WTC11 (cell line): ENCODE data around the gene ADCY10. TPM values are rescaled to one million over a fixed set of nuclear protein-coding genes. Genes with fewer than 3 reads are reported as not detected.

Source experiments
- NFATC4 ChIP-seq: fragments of 250-450 bp; sonication (Bioruptor Pico); IDR thresholded peaks from 2 replicates; pipeline ENCODE4 v1.9.0; 2021; ENCODE audit warnings: mild to moderate bottlenecking
- total RNA-seq: library from RNA; stranded (reverse); gene quantifications from 3 replicates; pipeline ENCODE4 v1.2.3, GENCODE V29; 2021

The ADCY10 gene
- total RNA-seq, 1 experiment from 2014 or later = 0.07 TPM

DNA sequence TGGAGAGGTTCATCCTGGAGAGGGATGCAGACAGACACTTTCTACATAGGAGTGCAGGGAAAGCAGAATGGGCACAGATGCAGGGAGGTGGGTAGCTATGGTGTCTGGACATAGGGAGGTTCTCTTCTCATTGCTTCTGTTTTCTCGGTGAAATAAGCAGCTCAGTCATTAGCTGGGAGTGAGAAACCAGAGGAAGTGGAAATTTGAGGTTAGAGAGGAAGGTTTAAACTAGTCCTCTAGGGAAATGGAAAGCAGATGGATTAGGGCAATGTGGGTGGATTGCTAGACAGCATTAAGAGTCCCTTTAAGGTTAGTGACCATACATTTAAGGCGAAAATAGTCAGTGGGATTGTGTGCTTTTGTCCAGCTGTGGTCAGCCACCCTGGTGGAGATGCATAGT lies 152.5 kb downstream of the ADCY10 start (continued):
- no peak for TF ChIP-seq NFATC4 (CRISPR knock-in tag)

Other genes with a start within 250 kb of the ADCY10 start
- gene MPZL1, start 192.2 kb downstream of the ADCY10 start, total RNA-seq = 71.7 to 74.1 TPM (median 72.3 TPM) in 3 replicates
- gene DCAF6, start 22.5 kb upstream of the ADCY10 start, total RNA-seq = 13.5 to 17.4 TPM (median 16.1 TPM) in 3 replicates
- gene MPC2, start 22.9 kb upstream of the ADCY10 start, total RNA-seq = 35.2 to 42.8 TPM (median 36.9 TPM) in 3 replicates
- gene GPR161, start 222.8 kb upstream of the ADCY10 start, total RNA-seq = 11.0 to 11.6 TPM (median 11.2 TPM) in 3 replicates